SU-DHL-6 (cell line): ENCODE data around the gene GRIK1.

Source experiments
- H2AFZ ChIP-seq: fragments of 200-600 bp; sonication (generic); 2 replicates; pipeline ENCODE4 v1.6.1; 2014; ENCODE audit warnings: low read depth, mild to moderate bottlenecking, moderate library complexity, mixed read lengths, antibody characterized with exemption, low read length; ENCODE audit not compliant: severe bottlenecking
- H3F3A ChIP-seq: fragments of 200-600 bp; shearing (Covaris generic); 2 replicates; pipeline ENCODE4 v1.6.0; 2016; ENCODE audit warnings: antibody characterized with exemption, mild to moderate bottlenecking; ENCODE audit not compliant: insufficient read depth
- H3K27ac ChIP-seq: fragments of 200-600 bp; sonication (generic); 2 replicates; pipeline ENCODE4 v1.5.1; 2016; ENCODE audit warnings: low read depth, mild to moderate bottlenecking, low read length, moderate library complexity, mixed read lengths
- H3K27me3 ChIP-seq: fragments of 200-600 bp; sonication (generic), shearing (Covaris generic); 2 replicates; pipeline ENCODE4 v1.6.0; 2014; ENCODE audit warnings: mild to moderate bottlenecking, low read length
- H3K36me3 ChIP-seq: fragments of 200-600 bp; sonication (generic); 2 replicates; pipeline ENCODE4 v1.6.1; 2014; ENCODE audit warnings: mild to moderate bottlenecking, low read length, mixed read lengths
- H3K4me2 ChIP-seq: fragments of 300-600, 200-600 bp; shearing (Covaris generic), sonication (generic); 2 replicates; pipeline ENCODE4 v1.6.0; 2014; ENCODE audit warnings: low read length, low read depth, mild to moderate bottlenecking; ENCODE audit not compliant: poor library complexity, severe bottlenecking
- H3K4me3 ChIP-seq: fragments of 200-600 bp; sonication (generic); 2 replicates; pipeline ENCODE4 v1.5.1; 2014; ENCODE audit warnings: antibody characterized with exemption, low read length, mild to moderate bottlenecking, mixed read lengths; ENCODE audit not compliant: insufficient read depth, poor library complexity, severe bottlenecking
- H3K79me2 ChIP-seq: fragments of 200-600 bp; sonication (generic); 2 replicates; pipeline ENCODE4 v1.6.1; 2014; ENCODE audit warnings: mild to moderate bottlenecking, low read length, moderate library complexity; ENCODE audit not compliant: insufficient read depth
- H3K9ac ChIP-seq: fragments of 200-600 bp; sonication (generic); 2 replicates; pipeline ENCODE4 v1.7.0; 2014; ENCODE audit warnings: mild to moderate bottlenecking, low read length
- H3K9me2 ChIP-seq: fragments of 200-600 bp; sonication (generic); replicated peaks from 2 replicates; pipeline ENCODE4 v1.6.1; 2014; ENCODE audit warnings: low read length; ENCODE audit not compliant: insufficient read depth
- H3K9me3 ChIP-seq: fragments of 200-600 bp; sonication (generic); 2 replicates; pipeline ENCODE4 v1.6.1; 2014; ENCODE audit warnings: low read length, mixed read lengths; ENCODE audit not compliant: insufficient read depth
- H4K20me1 ChIP-seq: fragments of 200-600 bp; sonication (generic); 2 replicates; pipeline ENCODE4 v1.6.1; 2014; ENCODE audit warnings: low read depth, mild to moderate bottlenecking, antibody characterized with exemption, low read length, moderate library complexity, mixed read lengths
- EZH2phosphoT487 ChIP-seq: fragments of 200-600 bp; sonication (generic), shearing (Covaris generic); conservative IDR thresholded peaks from 2 replicates; pipeline ENCODE4 v1.6.1; 2018; ENCODE audit warnings: mild to moderate bottlenecking, antibody characterized with exemption, low read length, moderate library complexity, mixed read lengths
- TF ChIP-seq, protein P1 (sequence below): fragments of 200-600 bp; sonication (generic); IDR thresholded peaks from one replicate; pipeline ENCODE4 v1.5.1; 2017; ENCODE audit warnings: antibody characterized with exemption, mild to moderate bottlenecking, low read length, moderate library complexity; ENCODE audit not compliant: insufficient read depth, poor library complexity, severe bottlenecking

GRIK1 gene

GRCh38 chr21:29645666-29646553 lies 293.9 kb downstream of the GRIK1 start:
- Histone ChIP-seq H3K4me3 (no peak overlapping the region), H3K4me2 (no peak overlapping the region), H3K9me3 (no peaks in the 10 kb centered on the region), H3K9ac (no peak overlapping the region), H3K27ac (no peak overlapping the region), H3K27me3 (no peaks in the 10 kb centered on the region), H3K9me2 (no peaks in the 10 kb centered on the region), H3F3A (no peaks in the 10 kb centered on the region), H4K20me1 (no peaks in the 10 kb centered on the region), H3K36me3 (no peaks in the 10 kb centered on the region), H2AFZ (no peak overlapping the region), H3K79me2 (no peaks in the 10 kb centered on the region)
- no peak for TF ChIP-seq EZH2phosphoT487
- TF ChIP-seq, protein P1, sequence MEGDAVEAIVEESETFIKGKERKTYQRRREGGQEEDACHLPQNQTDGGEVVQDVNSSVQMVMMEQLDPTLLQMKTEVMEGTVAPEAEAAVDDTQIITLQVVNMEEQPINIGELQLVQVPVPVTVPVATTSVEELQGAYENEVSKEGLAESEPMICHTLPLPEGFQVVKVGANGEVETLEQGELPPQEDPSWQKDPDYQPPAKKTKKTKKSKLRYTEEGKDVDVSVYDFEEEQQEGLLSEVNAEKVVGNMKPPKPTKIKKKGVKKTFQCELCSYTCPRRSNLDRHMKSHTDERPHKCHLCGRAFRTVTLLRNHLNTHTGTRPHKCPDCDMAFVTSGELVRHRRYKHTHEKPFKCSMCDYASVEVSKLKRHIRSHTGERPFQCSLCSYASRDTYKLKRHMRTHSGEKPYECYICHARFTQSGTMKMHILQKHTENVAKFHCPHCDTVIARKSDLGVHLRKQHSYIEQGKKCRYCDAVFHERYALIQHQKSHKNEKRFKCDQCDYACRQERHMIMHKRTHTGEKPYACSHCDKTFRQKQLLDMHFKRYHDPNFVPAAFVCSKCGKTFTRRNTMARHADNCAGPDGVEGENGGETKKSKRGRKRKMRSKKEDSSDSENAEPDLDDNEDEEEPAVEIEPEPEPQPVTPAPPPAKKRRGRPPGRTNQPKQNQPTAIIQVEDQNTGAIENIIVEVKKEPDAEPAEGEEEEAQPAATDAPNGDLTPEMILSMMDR: no peak

DNA sequence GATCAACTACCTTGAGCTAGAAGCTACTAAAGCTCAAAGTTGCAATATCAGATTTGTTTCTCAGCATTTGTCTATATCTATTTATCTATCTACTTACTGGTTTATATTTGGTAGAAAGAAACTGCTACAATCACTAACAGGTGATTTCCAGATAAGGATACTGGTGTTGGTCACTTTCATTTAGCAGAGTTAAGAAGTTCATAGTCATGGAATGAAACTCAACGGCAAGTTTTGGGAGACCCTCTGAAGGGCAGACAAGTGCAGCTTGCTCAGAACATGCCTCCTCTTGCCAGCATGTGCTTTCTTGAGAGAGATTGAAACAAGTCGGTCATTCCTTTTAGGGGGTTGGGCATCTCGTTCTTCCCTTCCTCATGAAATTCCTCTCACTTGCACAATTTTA lies 296.5 kb downstream of the GRIK1 start:
- TF ChIP-seq, protein P1: no peak
- Histone ChIP-seq H3K27me3 (no peaks in the 10 kb centered on the region), H3K4me2 (no peak overlapping the region), H3K79me2 (no peaks in the 10 kb centered on the region), H3K36me3 (no peaks in the 10 kb centered on the region), H3F3A (no peaks in the 10 kb centered on the region), H4K20me1 (no peaks in the 10 kb centered on the region), H3K9ac (no peak overlapping the region), H3K9me2 (no peaks in the 10 kb centered on the region), H3K4me3 (no peak overlapping the region), H2AFZ (no peak overlapping the region), H3K27ac (no peak overlapping the region), H3K9me3 (no peaks in the 10 kb centered on the region)

DNA sequence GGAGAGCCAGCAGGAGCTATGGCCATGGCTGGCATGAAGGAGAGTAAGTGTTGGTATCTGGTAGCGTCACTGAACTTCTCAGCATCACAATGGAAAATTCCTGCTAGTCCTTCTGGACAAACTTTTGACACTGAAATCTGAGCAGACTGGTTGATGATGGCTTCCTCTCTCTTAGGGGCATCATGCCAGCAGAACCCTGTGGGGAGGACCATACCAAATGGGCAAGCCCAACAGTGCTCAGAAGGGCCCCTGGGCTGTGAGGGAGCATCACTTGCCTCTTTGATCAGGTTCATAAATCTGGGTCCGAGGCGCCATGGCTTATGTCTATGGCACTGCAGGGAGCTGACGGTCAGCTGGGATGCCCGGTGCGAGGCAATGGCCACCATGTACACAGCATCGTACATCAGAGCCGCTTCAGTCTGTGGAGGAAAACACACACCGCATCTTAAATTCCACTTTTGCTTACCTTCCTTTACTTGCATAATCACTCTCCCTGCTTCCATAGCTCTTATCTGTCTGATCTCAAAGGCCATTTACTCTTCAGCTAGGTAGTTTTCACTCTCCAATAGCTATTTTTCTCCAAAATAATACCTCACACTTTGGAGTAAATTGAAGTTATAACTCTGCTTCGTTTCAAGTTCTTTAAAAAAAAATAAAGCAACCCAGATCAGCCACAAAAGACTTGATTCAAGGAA lies 297.1 kb downstream of the GRIK1 start:
- TF ChIP-seq, protein P1: no peak
- no peak for TF ChIP-seq EZH2phosphoT487
- Histone ChIP-seq H3K36me3 (no peaks in the 10 kb centered on the region), H3K79me2 (no peaks in the 10 kb centered on the region), H3K4me2 (no peak overlapping the region), H2AFZ (no peak overlapping the region), H3K27ac (no peak overlapping the region), H3K9ac (no peak overlapping the region), H3K9me3 (no peaks in the 10 kb centered on the region), H3K27me3 (no peaks in the 10 kb centered on the region), H3F3A (no peaks in the 10 kb centered on the region), H4K20me1 (no peaks in the 10 kb centered on the region), H3K4me3 (no peak overlapping the region), H3K9me2 (no peaks in the 10 kb centered on the region)
